Urinary bladder (tissue), 4 donors: ENCODE data around the gene ZNF260. TPM values are rescaled to one million over a fixed set of nuclear protein-coding genes. Genes with fewer than 3 reads are reported as not detected.
"Not testable (repeated sequence)": the region's sequence is repeated elsewhere in the genome, so short reads cannot be mapped to it uniquely, and the experiment has no call there.

Source experiments
- DNase-seq: peaks from one replicate; pipeline ENCODE4 v3.0.0-alpha.2; 2015; ENCODE audit errors: extremely low spot score
- H3K27ac ChIP-seq: one replicate; pipeline ENCODE4 v1.5.1; 2013; ENCODE audit warnings: low read depth, mild to moderate bottlenecking, moderate library complexity
- H3K36me3 ChIP-seq: one replicate; pipeline ENCODE4 v1.6.1; 2013; ENCODE audit warnings: mild to moderate bottlenecking, moderate library complexity; ENCODE audit not compliant: insufficient read depth
- H3K4me1 ChIP-seq: one replicate; pipeline ENCODE4 v1.6.1; 2013; ENCODE audit warnings: mild to moderate bottlenecking, moderate library complexity; ENCODE audit not compliant: insufficient read depth
- H3K4me3 ChIP-seq: one replicate; pipeline ENCODE4 v1.5.1; 2013; ENCODE audit warnings: low read depth, low read length
- WGBS: extraction: QIAGEN DNeasy Blood & Tissue Kit; methylation state at CpG from one replicate; pipeline ENCODE4 v1.1.7; 2013; 5-methylcytosine and 5-hydroxymethylcytosine counted together
- polyA plus RNA-seq: library from polyadenylated mRNA; stranded (reverse); fragments of 200-250 nt; gene quantifications from one replicate; pipeline ENCODE4 v1.2.3, GENCODE V29; 2013
- total RNA-seq: library from RNA; depleted of rRNA; stranded (reverse); fragments of >200 nt; gene quantifications from one replicate; pipeline ENCODE4 v1.2.3, GENCODE V29; 2014
- donor health status: healthy with polysubstance abuse.
- donor health status: healthy.

Gene ZNF260
- total and polyA plus RNA-seq, 2 donors, result 5.7 to 52.5 TPM

DNA sequence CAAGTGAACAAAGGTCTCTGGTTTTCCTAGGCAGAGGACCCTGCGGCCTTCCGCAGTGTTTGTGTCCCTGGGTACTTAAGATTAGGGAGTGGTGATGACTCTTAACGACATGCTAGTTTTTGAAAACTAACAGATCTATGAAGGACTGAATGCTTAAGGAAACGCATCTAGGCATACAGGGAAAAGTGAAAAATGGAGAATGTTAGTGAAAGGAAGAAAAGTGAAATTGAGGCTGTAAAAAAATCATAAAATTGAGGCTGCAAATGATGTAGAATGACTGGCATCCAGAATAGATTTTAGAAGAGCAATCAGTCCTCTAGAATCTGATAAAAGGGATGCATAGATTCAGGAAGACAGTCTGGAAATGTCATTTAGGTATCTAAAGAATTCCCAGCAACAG lies 3.5 kb downstream of the ZNF260 start:
- Histone ChIP-seq H3K36me3 (peaks cover 8% of the 10 kb centered on the region), H3K4me3 (no peak overlapping the region), H3K27ac (no peak overlapping the region), H3K4me1 (peaks cover 2% of the 10 kb centered on the region)
- WGBS, result 95% methylated on average over 4 of the region's 4 CpGs
- no peak for DNase-seq

DNA sequence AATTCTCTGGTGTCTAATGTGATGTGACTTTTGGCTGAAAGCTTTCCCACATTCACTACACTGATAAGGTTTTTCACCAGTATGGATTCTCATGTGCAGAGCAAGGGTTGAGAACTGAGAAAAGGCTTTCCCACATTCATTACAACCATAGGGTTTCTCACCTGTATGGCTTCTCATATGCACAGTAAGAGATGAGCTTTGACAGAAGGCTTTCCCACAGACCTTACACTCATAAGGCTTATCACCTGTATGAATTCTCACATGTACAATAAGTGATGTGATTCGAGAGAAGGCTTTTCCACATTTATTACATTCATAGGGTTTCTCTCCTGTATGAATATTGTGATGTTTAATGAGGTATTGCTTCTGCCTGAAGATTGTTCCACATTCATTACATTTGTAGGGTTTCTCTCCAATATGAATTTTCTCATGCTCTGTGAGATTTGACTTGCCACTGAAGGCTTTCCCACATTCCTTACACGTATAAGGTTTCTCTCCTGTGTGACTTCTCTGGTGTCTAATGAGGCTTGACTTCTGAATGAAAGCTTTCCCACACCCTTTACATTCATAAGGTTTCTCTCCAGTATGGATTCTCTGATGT lies 14.0 kb downstream of the ZNF260 start:
- Histone ChIP-seq H3K36me3 (peaks cover 18% of the 10 kb centered on the region), H3K4me3 (no peak overlapping the region)
- over 99% methylated on average over 2 of the region's 2 CpGs for WGBS

DNA sequence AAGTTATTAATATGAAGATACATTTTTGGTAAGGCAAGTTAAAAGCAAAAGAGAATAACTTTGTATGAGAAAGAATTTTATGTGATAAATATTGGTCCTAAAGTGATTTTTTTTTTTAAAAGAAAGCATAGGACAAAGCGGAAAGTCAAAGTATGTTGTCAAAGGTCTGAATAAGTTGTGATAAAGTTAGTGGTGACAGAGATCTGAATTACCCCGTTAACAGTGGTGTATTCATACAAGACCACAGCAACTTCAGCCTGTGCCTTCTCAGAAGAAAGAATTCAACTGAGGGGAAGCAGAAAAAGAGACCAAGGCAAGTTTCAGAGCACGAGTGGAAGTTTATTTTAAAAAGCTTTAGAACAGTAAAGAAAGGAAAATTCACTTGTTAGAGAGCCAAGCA lies 19.7 kb downstream of the ZNF260 start:
- DNase-seq, result no peak
- no peaks in the 10 kb centered on the region for H3K36me3 ChIP-seq
- no peak overlapping the region for H3K27ac ChIP-seq
- WGBS, result 89% methylated on average over 3 of the region's 3 CpGs
- H3K4me1 ChIP-seq, result no peaks in the 10 kb centered on the region
- H3K4me3 ChIP-seq, result no peak overlapping the region

More for the DNA sequence above, 14.0 kb downstream of the ZNF260 start:
- Histone ChIP-seq H3K27ac (no peak overlapping the region), H3K4me1 (no peaks in the 10 kb centered on the region)
- no peak for DNase-seq

DNA sequence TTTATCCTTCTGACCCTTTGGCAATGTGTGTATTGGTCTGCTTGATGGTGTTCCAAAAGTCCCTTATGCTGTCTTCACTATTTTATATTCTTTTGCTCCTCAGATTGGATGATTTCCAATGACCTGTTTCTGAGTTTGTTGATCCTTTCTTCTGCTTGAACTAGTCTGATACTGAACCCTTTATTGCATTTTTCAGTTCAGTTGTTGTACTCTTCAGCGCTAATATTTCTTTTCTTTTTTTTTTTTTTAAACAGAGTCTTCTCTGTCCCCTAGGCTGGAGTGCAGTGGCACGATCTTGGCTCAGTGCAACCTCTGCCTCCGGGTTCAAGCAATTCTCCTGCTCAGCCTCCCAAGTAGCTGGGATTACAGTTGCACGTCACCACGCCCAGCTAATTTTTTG lies 26.1 kb downstream of the ZNF260 start:
- 87% methylated on average over 5 of the region's 5 CpGs for WGBS
- H3K36me3 ChIP-seq, result no peaks in the 10 kb centered on the region
- H3K4me1 ChIP-seq, result no peaks in the 10 kb centered on the region
- no peak overlapping the region for H3K27ac ChIP-seq
- H3K4me3 ChIP-seq, result no peak overlapping the region
- DNase-seq, result no peak

DNA sequence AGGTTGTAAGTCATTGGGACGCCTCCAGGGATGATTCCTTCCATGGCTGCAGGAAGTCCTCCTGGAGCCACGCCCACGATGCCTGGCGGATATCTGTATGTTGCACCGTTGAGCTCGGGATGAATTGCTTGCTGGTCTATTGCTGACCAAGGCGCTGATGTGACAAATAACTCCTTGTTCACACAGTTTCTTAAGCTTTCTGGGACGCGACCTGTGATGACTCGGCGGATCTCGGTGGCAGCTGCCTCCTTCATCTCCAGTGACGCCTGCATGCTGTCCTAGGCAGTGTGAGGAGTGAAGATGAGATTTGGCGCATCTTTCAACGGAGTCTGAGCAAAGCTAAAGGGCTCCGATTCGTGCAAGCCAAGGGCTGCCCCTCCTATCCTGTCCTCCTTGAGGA lies 31.1 kb downstream of the ZNF260 start:
- Histone ChIP-seq H3K36me3 (no peaks in the 10 kb centered on the region), H3K4me3 (no peak overlapping the region), H3K27ac (no peak overlapping the region), H3K4me1 (no peaks in the 10 kb centered on the region)
- DNase-seq, result no peak
- WGBS, result 88% methylated on average over 17 of the region's 17 CpGs

DNA sequence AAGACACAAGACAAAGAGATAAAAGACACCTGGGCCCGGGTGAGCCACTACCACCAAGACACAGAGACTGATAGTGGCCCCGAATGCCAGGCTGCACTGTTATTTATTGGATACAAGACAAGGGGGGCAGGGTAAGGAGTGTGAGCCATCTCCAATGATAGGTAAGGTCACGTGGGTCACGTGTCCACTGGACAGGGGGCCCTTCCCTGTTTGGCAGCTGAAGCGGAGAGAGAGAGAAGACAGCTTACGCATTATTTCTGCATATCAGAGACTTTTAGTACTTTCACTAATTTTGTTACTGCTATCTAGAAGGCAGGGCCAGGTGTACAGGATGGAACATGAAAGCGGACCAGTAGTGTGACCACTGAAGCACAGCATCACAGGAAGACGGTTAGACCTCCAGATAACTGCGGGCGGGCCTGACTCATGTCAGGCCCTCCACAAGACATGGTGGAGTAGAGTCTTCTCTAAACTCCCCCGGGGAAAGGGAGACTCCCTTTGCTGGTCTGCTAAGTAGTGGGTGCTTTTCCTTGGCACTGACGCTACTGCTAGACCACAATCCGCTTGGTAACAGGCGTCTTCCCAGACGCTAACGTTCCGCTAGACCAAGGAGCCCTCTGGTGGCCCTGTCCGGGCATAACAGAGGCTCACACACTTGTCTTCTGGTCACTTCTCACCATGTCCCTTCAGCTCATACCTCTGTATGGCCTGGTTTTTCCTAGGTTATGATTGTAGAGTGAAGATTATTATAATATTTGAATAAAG lies 35.2 kb downstream of the ZNF260 start:
- not testable (repeated sequence) for DNase-seq, H3K27ac ChIP-seq, H3K4me3 ChIP-seq, H3K4me1 ChIP-seq, H3K36me3 ChIP-seq
- WGBS, result 63% methylated on average over 18 of the region's 18 CpGs

DNA sequence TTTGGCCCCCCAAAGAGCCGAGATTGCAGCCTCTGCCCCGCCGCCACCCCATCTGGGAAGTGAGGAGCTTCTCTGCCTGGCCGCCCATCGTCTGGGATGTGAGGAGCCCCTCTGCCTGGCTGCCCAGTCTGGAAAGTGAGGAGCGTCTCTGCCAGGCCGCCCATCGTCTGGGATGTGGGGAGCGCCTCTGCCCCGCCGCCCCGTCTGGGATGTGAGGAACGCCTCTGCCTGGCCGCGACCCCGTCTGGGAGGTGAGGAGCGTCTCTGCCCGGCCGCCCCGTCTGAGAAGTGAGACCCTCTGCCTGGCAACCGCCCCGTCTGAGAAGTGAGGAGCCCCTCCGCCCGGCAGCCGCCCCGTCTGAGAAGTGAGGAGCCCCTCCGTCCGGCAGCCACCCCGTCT lies 37.2 kb downstream of the ZNF260 start:
- not testable (repeated sequence) for H3K4me1 ChIP-seq, H3K36me3 ChIP-seq, DNase-seq, H3K27ac ChIP-seq, H3K4me3 ChIP-seq
- 94% methylated on average over 26 of the region's 29 CpGs for WGBS

DNA sequence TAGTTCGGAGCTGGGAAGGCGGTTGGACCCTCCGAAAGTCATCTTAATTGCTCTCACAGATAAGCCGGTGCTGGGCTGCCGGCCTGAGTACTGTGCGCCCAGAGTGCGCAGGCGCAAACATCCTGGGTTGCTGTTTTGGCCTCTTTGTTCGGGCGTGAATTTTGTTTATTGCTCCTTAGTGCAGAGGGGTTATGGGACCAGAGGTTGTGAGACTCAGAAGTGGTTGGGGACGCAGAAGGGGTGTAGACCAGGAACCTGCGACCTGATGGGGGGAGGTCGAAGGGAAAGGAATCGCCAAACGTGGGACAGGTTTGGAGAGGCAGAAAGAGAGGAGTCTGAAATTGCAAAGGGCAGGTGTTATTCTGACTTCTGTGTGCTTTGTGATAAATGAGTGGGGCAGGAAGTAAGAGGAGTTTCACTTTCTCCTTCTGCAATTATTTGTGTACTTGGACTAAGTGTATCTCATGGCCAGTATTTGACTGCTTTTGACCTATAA lies 38.1 kb downstream of the ZNF260 start:
- H3K27ac ChIP-seq, result peak overlapping the region; percentile 97
- no peak for DNase-seq
- H3K4me1 ChIP-seq, result no peaks in the 10 kb centered on the region
- H3K4me3 ChIP-seq, result peak overlapping the region; percentile 69
- WGBS, result 4% methylated on average over 15 of the region's 15 CpGs
- H3K36me3 ChIP-seq, result no peaks in the 10 kb centered on the region

DNA sequence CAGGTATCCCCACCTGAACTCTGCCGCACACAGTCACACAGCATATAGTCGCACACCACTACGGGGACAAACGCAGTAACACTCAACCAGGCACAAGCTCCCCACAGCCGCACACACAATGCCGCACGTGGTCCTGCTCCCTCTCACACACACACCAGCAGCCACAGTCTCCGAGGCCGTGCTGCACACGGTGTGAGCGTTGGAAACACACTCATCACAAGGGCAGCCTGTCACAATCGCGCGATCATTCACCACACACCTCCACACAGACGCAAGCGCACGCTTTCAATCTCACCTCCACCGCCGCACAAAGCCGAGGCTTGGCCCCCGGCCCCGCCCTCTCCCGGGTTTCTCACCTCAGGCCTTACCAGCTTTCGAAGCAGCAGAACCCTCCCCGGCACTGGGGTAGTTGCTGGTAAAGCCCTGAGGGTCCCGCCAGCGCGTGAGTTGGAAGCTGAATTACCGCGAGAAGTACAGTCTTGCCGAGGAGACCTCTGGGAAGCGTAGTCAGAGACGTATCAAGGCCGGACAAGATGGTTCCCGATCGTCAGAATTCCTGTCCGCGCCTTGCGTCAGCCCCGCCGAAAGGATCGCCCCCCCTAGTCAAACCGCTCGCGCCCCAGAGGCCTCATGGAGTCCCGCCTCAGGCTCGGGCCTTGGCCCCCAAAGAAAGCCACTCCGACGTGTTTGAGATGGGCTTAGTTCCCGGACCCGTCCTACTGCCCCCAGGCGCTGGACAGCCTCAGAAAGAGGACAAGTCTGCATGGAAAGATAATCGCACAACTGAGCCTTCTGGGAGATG lies 38.8 kb downstream of the ZNF260 start, which contains the start of gene ZNF566:
TSS of gene ZNF566 (minus strand) at position 444 of the 802 bp plus-strand sequence. CDS start 13,004 bp downstream, outside the sequence.
- H3K36me3 ChIP-seq, result no peaks in the 10 kb centered on the region
- WGBS, result under 1% methylated on average over 53 of the region's 53 CpGs
- peak within 1 kb of the TSS; percentile 69 for H3K4me3 ChIP-seq
- peak within 1 kb of the TSS; percentile 97 for H3K27ac ChIP-seq
- H3K4me1 ChIP-seq, result no peaks in the 10 kb centered on the region
- DNase-seq, result peak; percentile 96

DNA sequence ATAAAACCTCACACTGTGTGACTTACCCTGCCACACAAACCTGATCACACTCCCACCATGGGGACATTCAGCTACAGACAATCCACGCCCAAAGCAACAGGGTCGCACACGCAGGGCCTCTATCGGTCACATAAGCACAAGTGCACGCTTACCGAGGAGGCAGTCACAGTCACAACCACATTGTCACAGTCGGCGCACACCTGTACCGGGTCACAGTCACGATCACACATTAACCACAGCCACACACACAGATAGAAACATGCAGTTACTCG lies 39.3 kb downstream of the ZNF260 start:
- WGBS, result under 1% methylated on average over 11 of the region's 11 CpGs

DNA sequence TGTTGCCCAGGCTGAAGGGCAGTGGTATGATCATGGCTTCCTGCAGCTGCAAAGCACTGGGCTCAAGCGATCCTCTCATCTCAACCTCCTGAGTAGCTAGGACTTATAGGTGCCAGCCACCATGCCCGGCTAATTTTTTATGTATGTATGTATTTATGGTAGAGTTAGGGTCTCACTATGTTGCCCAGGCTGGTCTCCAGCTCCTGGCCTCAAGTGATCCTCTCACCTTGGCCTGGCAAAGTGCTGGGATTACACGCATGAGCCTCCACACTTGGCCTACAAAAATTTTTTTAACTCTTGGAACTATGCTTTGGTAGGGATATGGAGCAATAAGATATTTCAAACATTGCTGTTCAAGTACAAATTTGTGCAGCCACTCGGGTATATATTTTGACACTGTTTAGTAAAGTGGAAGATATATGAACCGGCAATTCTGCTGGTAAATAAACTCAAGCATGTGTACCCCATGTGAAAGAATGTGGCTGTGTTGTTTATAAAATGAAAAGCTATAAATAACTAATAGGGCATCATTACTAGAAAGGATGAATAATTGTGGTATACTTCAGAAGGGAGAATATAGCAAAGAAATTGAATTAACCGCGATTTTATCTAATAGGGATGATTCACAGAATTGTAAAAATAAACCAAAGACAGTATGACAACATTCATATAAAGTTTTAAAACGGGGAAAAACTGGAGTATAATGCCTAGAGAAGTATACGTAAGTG lies 39.8 kb downstream of the ZNF260 start:
- WGBS, result 45% methylated on average over 9 of the region's 9 CpGs
- Histone ChIP-seq H3K27ac (no peak overlapping the region), H3K4me3 (peak overlapping the region; percentile 69), H3K36me3 (no peaks in the 10 kb centered on the region), H3K4me1 (no peaks in the 10 kb centered on the region)
- no peak for DNase-seq

More for the DNA sequence above, 39.3 kb downstream of the ZNF260 start:
- peak; percentile 0 for DNase-seq
- Histone ChIP-seq H3K36me3 (no peaks in the 10 kb centered on the region), H3K27ac (peak overlapping the region; percentile 97), H3K4me1 (no peaks in the 10 kb centered on the region), H3K4me3 (peak overlapping the region; percentile 69)

DNA sequence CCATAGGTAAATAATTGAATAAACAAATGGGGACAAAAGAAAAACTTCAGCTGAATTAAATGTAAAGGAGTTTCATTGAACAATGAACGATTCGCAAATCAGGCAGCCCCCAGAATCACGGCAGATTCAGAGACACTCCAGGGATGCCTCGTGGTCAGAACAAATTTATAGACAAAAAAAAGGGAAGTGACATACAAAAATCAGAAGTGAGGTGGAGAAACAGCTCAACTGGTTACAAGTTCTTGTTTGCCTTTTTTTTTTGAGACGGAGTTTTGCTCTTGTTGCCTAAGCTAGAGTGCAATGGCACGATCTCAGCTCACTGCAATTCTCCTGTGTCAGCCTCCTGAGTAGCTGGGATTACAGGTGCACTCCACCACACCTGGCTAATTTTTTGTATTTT lies 44.4 kb downstream of the ZNF260 start:
- WGBS, result 96% methylated on average over 6 of the region's 6 CpGs
- no peak for DNase-seq
- Histone ChIP-seq H3K27ac (no peak overlapping the region), H3K4me1 (no peaks in the 10 kb centered on the region), H3K36me3 (no peaks in the 10 kb centered on the region), H3K4me3 (no peak overlapping the region)

DNA sequence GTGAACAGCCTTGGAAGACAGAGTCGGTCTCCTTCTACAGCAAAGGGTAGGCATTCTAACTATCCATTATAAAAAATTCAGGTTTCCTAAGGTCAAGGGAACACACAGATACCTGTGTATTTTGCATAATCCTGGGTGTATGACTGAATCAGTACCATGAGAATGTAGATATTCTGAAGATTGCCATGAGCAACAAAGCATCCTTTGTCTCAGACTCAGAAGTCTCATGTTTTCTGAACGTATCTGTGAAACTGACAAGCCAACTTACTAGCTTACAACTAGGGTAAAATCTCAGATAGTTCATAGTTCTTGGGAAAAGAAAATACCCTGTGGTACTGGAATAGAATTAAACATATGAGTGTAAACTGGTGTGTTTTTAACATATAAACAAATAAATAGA lies 45.2 kb downstream of the ZNF260 start:
- no peak overlapping the region for H3K4me3 ChIP-seq
- H3K36me3 ChIP-seq, result no peaks in the 10 kb centered on the region
- no peak overlapping the region for H3K27ac ChIP-seq
- no peak for DNase-seq
- H3K4me1 ChIP-seq, result no peaks in the 10 kb centered on the region
- WGBS, result 93% methylated on average over 2 of the region's 2 CpGs
